Right atrium auricular region (tissue), 2 donors: ENCODE results near the gene POP5. TPM values are rescaled to one million over a fixed set of nuclear protein-coding genes. Genes with fewer than 3 reads are reported as not detected.

Source experiments
- DNase-seq: peaks from one replicate; pipeline ENCODE4 v3.0.0-alpha.2; 2019; ENCODE audit warnings: low spot score
- H3K27ac ChIP-seq, 2 donors: fragments of 200-600 bp; sonication (generic); 1 replicate in 1 of 2; 2 replicates in 1 of 2; pipeline ENCODE4 v1.5.1; 2016 to 2019
- H3K27me3 ChIP-seq, 2 donors: fragments of 200-600 bp; sonication (generic); one replicate each; pipeline versions ENCODE4 v1.5.1 to v1.6.0; 2017 to 2019
- H3K36me3 ChIP-seq: fragments of 200-600 bp; sonication (generic); one replicate; pipeline ENCODE4 v1.5.1; 2016
- H3K4me1 ChIP-seq, 2 donors: fragments of 200-600 bp; sonication (generic); one replicate each; pipeline versions ENCODE4 v1.5.1 to v1.6.0; 2017 to 2019
- H3K4me3 ChIP-seq, 2 donors: fragments of 200-600 bp; sonication (generic); 1 replicate in 1 of 2; 2 replicates in 1 of 2; pipeline ENCODE4 v1.5.1; 2017 to 2019; ENCODE audit warnings: mild to moderate bottlenecking in 1 of 2, moderate library complexity in 1 of 2
- H3K9me3 ChIP-seq, 2 donors: fragments of 200-600 bp; sonication (generic); one replicate each; pipeline ENCODE4 v1.5.1; 2019
- total RNA-seq, 2 donors: library from RNA; depleted of rRNA; stranded (reverse); fragments of >200 nt; gene quantifications; one replicate each; pipeline ENCODE4 v1.1.0, GENCODE V29; 2016
- TF ChIP-seq, protein P1 (sequence below), 2 donors: fragments of 200-600 bp; sonication (generic); IDR thresholded peaks; one replicate each; pipeline ENCODE4 v1.5.1; 2019; ENCODE audit warnings: antibody characterized with exemption in 2 of 2

POP5 gene
- total RNA-seq, 2 donors from 2014 or later: 21.8 to 33.9 TPM

DNA sequence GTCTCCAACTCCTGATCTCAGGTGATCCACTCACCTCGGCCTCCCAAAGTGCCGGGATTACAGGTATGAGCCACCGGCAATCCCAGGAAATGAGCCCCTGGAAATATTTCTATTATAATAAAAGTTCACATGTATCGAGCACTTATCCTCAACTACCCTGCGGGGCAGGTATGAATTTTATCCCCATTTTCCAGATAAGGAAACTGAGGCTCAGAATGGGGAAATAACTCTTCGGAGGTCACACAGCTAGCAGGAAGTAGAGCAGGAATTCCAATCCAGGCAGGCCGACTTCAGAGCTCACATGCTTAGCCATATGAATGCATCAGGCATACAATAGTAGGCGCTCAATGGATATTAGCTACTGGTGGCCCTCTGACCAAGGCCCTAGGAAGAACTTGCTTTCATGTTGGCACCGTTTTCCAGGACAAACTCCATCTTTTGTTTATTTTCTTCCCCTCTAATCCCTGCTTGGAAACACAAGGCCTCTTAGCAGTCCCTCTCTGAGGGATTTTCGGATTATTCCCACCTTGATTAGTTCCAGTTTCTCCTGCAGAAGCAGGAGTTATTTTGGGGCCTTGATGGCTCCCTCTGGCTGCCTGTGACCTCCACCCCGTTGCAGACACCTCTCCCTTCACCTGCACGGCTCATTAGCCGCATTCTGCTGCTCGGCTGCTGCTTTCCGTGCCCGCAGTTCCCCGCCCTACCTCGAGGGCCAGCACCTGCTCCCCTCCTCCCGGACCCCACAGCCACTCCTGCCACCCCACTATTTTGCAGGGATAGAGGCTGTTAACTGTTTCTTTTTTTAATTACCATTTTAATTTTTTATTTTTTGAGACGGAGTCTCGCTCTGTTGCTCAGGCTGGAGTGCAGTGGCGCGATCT lies 18.7 kb upstream of the POP5 start:
- Histone ChIP-seq H3K4me3 (no peak overlapping the region), H3K9me3 (no peaks in the 10 kb centered on the region), H3K27ac (peak overlapping the region in 1 of 2 donors; percentile 40), H3K27me3 (no peaks in the 10 kb centered on the region), H3K36me3 (no peaks in the 10 kb centered on the region), H3K4me1 (peaks cover 0 to 9% of the 10 kb centered on the region in 2 donors)
- TF ChIP-seq, protein P1, sequence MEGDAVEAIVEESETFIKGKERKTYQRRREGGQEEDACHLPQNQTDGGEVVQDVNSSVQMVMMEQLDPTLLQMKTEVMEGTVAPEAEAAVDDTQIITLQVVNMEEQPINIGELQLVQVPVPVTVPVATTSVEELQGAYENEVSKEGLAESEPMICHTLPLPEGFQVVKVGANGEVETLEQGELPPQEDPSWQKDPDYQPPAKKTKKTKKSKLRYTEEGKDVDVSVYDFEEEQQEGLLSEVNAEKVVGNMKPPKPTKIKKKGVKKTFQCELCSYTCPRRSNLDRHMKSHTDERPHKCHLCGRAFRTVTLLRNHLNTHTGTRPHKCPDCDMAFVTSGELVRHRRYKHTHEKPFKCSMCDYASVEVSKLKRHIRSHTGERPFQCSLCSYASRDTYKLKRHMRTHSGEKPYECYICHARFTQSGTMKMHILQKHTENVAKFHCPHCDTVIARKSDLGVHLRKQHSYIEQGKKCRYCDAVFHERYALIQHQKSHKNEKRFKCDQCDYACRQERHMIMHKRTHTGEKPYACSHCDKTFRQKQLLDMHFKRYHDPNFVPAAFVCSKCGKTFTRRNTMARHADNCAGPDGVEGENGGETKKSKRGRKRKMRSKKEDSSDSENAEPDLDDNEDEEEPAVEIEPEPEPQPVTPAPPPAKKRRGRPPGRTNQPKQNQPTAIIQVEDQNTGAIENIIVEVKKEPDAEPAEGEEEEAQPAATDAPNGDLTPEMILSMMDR (IDR thresholded peaks at IDR 0.05): no peak
- DNase-seq: no peak

DNA sequence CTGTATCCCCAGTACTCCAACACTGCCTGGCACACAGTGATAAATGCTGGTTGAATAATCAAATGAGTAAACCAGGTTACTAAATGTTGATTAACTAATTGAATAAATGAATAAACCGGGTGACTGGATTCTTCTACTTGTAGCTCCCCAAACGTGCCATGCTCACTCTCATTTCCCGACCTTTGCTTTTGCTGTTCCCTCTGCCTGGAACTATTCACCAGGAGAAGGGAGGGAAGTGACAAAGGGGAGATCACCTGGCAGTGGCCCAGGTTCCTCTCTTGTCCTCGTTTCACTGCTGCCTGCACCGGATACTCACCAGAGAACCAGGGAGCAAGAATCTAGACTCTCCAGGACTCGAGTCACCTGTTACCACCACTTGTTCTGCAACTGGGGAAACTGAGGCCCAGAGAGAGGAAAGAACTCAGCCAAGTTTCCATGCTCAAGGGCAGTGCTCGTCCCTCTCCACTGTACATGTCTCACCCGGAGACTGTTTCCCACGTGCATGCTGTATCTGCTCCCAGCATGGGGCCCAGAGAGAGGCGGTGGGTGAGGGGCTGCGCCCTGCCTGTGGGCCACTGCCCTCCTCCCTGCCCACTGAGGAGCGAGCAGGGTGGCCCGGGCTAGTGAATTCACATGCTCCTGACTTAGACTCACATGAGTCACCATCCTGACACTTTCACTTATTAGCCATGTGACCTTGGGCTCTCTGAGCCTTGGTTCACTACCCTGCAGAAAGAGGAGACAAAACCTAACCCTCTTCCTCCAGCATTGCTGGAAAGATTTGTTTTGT lies 17.7 kb upstream of the POP5 start:
- Histone ChIP-seq H3K27me3 (no peaks in the 10 kb centered on the region), H3K4me3 (no peak overlapping the region), H3K36me3 (no peaks in the 10 kb centered on the region), H3K4me1 (peaks cover 0 to 9% of the 10 kb centered on the region in 2 donors), H3K9me3 (no peaks in the 10 kb centered on the region), H3K27ac (peak overlapping the region in 1 of 2 donors; percentile 40)
- TF ChIP-seq, protein P1 (IDR thresholded peaks at IDR 0.05): no peak
- DNase-seq: no peak

DNA sequence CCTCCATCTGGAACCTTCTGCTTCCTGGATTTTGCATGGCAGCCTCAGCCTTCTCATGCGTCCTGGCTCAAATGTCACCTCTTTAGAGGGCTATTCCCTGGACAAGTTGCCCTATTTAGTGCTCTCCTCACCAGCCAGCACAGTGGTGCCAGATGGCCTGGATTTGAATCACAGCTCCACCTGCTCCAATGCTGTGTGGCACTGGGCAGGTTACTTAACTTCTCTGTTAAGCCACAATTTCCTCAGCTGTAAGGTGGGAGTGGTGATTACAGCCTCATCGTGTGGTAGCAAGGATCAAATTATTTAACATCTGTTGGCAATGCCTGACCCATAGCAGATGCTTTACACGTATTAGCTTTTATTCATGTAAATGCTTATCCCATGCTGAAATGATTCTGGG lies 16.7 kb upstream of the POP5 start:
- no peak for DNase-seq
- Histone ChIP-seq H3K36me3 (no peaks in the 10 kb centered on the region), H3K4me3 (no peak overlapping the region), H3K27me3 (no peaks in the 10 kb centered on the region), H3K27ac (no peak overlapping the region), H3K4me1 (peaks cover 0 to 9% of the 10 kb centered on the region in 2 donors), H3K9me3 (no peaks in the 10 kb centered on the region)
- TF ChIP-seq, protein P1 (IDR thresholded peaks at IDR 0.05): no peak

DNA sequence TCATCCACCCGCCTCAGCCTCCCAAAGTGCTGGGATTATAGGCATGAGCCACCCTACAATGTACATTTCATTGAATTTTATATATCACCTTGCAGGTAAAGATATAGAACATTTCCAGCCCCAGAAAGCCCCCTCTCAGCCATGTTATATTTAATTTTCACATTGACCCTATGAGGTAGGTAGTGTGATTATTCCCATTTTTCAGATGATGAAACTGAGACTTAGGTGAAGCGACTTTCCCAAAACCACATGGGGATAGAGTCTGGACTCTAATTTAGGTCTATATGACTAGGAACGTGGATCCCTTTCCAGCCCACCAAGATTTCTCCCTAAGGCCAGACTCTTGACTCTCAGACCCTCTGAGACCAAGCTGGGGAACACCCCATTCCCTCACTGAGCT lies 15.7 kb upstream of the POP5 start:
- H3K9me3 ChIP-seq: no peaks in the 10 kb centered on the region
- no peaks in the 10 kb centered on the region for H3K36me3 ChIP-seq
- H3K27me3 ChIP-seq: no peaks in the 10 kb centered on the region
- DNase-seq: no peak
- TF ChIP-seq, protein P1 (IDR thresholded peaks at IDR 0.05): no peak
- H3K4me1 ChIP-seq: peaks cover 0 to 9% of the 10 kb centered on the region in 2 donors
- H3K27ac ChIP-seq: no peak overlapping the region
- no peak overlapping the region for H3K4me3 ChIP-seq

DNA sequence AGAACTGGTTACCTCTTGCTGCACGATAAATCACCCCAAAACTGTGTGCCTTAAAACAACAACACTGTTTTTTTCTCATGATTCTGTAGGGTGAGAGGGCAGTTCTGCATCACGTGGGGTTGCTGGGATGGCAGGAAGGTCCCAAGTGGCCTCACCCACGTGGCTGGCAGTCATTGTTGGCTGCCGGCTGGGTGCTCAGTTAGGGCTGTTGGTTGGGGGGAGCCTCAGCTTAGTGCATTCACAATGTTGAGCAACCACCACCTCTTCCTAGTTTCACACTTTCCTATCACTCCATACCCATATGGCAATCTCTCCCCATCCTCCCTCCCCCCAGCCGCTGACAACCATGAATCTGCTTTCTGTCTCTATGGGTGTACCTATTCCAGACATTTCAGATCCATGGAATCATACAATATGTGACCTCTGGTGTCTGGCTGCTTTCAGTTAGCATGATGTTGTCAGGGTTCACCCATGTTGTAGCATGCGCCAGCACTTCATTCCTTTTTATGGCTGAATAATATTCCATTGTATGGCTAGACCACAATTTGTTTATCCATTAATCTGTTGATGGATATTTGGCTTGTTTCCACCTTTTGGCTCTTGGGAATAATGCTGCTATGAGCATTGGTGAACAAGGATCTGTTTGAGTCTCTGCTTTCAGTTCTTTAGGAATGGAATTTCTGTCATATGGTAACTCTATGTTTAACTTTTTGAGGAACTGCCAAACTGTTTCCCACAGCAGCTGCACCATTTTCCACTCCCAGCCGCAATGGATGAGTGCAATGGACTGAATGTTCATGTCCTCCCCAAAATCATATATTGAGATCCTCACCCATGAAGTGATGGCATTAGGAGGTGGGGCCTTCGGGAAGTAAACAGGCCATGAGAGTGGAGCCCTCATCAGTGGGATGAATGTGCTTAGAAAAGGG lies 11.2 kb upstream of the POP5 start:
- Histone ChIP-seq H3K27ac (no peak overlapping the region), H3K4me1 (peaks cover 0 to 20% of the 10 kb centered on the region in 2 donors), H3K9me3 (no peaks in the 10 kb centered on the region), H3K4me3 (no peak overlapping the region), H3K27me3 (no peaks in the 10 kb centered on the region), H3K36me3 (no peaks in the 10 kb centered on the region)
- TF ChIP-seq, protein P1 (IDR thresholded peaks at IDR 0.05): no peak
- DNase-seq: no peak
